Amygdala (tissue), 56 donors: ENCODE results near the gene CMSS1.

ENCODE experiments used
- DNase-seq, 56 donors: peaks; one replicate each; lab custom pipeline; 2025; lab: John Stamatoyannopoulos, UW

The CMSS1 gene

GRCh38 chr3:99817437-99818240 lies at the start of gene CMSS1:
Gene CMSS1, plus strand, starts transcription at chr3:99817862.
- DNase-seq = peak; percentile 38 to 93 (median 81)

GRCh38 chr3:99768126-99768525 lies 49.5 kb upstream of the CMSS1 start:
- no peak for DNase-seq

GRCh38 chr3:99768808-99769501 lies 48.7 kb upstream of the CMSS1 start:
- DNase-seq = no peak

- no peak for DNase-seq
Measured at GRCh38 chr3:99772171-99772570, 45.5 kb upstream of the CMSS1 start.

GRCh38 chr3:99772671-99773070 lies 45.0 kb upstream of the CMSS1 start:
- no peak for DNase-seq

- DNase-seq = no peak
Measured at GRCh38 chr3:99774467-99774866, 43.2 kb upstream of the CMSS1 start.

- DNase-seq = no peak
Measured at GRCh38 chr3:99776516-99777209, 41.0 kb upstream of the CMSS1 start.

GRCh38 chr3:99777210-99777549 lies 40.5 kb upstream of the CMSS1 start:
- DNase-seq = no peak

- DNase-seq = no peak
Measured at GRCh38 chr3:99777708-99778107, 40.0 kb upstream of the CMSS1 start.

GRCh38 chr3:99780749-99781148 lies 36.9 kb upstream of the CMSS1 start:
- DNase-seq = no peak

GRCh38 chr3:99781761-99782160 lies 35.9 kb upstream of the CMSS1 start:
- DNase-seq = no peak

GRCh38 chr3:99783011-99783573 lies 34.6 kb upstream of the CMSS1 start:
- no peak for DNase-seq

- DNase-seq = peak in 6 of 56 donors; percentile 2 to 38 (median 8)
Measured at GRCh38 chr3:99789011-99789721, 28.5 kb upstream of the CMSS1 start.

GRCh38 chr3:99794485-99794884 lies 23.2 kb upstream of the CMSS1 start:
- no peak for DNase-seq

GRCh38 chr3:99795573-99795972 lies 22.1 kb upstream of the CMSS1 start:
- no peak for DNase-seq

- DNase-seq = no peak
Measured at GRCh38 chr3:99799422-99799821, 18.2 kb upstream of the CMSS1 start.

GRCh38 chr3:99803297-99803696 lies 14.4 kb upstream of the CMSS1 start:
- no peak for DNase-seq

GRCh38 chr3:99805160-99805559 lies 12.5 kb upstream of the CMSS1 start:
- no peak for DNase-seq

GRCh38 chr3:99808163-99808794 lies 9.4 kb upstream of the CMSS1 start:
- peak in 8 of 56 donors; percentile 2 to 27 (median 7) for DNase-seq

GRCh38 chr3:99809565-99809964 lies 8.1 kb upstream of the CMSS1 start:
- no peak for DNase-seq
